Measurements from ENCODE around the gene CDH23. TPM values are rescaled to one million over a fixed set of nuclear protein-coding genes. Genes with fewer than 3 reads are reported as not detected.

The CDH23 gene
- total and polyA plus RNA-seq, 2 of the 8 experiments (the other 6 are each of a cell fraction or from before 2014, with no cell fraction given), result 1.9 to 4.9 TPM

DNA sequence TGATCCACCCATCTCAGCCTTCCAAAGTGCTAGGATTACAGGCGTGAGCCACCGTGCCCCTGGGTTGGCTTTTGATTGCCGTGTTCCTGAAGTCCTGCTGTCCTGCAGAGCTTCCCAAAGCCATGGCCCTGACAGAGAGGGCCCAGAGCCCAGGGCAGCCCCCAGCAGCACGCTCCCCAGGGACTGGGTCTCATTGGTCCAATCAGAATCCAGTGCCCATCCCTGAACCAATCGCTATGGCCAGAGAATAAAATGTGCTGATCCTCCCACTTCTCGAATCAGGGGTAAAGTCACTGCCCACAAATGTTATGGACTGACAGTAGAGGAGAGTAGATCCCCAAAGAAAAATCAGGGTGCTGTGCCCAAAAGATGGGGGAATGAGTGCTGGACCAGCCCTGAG is 327.8 kb downstream of the CDH23 start (continued):
- TF ChIP-seq, protein P1, sequence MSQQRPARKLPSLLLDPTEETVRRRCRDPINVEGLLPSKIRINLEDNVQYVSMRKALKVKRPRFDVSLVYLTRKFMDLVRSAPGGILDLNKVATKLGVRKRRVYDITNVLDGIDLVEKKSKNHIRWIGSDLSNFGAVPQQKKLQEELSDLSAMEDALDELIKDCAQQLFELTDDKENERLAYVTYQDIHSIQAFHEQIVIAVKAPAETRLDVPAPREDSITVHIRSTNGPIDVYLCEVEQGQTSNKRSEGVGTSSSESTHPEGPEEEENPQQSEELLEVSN (IDR thresholded peaks at IDR 0.05), result no peak
